ENCODE results near the gene CCDC112. TPM values are rescaled to one million over a fixed set of nuclear protein-coding genes. Genes with fewer than 3 reads are reported as not detected.

CCDC112 gene
- total and polyA plus RNA-seq, 9 of the 15 experiments (the other 6 are each of a cell fraction or from before 2014, with no cell fraction given) = 3.3 to 15.3 (median 7.4) TPM

DNA sequence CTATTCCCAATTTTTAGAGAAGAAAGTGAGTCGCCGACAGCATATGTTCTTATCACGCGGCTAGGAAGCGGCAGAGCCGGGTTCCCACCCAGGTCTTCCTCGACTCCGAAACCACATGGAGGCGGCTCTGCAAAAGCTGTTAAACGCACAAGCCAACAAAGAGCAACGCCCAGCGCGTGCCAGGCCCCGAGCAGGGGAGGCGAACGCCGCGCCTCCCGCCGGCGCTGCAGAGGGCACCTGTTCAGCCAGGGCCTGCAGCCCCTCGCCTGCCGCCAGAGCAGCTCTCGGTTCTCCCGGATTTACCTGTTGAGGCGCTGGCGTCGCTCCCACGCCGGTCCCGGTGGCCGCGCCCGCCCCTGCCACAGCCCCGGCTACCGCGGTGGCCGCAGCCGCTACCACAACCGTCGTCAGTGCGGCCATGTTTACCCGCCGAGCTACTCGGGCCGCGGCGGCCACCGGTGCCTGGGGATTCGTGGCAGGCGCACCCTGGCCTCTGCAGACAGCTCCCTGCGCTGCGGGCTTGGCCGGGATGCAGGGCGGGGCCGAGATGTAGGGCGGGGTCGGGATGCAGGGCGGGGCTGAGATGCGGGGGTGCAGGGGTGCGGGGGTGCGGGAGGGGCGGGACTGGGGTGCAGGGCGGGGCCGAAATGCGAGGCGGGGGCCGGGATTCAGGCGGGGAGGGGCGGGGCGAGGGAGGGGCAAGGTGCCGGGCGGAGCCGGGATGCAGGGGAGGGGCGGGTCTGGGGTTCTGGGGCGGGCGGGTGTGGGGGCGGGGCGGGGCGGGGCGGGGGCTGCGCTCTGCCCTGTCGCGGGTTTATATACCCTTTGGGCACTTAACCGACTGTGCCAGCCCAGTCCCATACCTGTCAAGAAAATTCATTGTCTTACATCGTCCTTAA lies at the start of gene CCDC112 (continued):
- TF ChIP-seq, protein P1, sequence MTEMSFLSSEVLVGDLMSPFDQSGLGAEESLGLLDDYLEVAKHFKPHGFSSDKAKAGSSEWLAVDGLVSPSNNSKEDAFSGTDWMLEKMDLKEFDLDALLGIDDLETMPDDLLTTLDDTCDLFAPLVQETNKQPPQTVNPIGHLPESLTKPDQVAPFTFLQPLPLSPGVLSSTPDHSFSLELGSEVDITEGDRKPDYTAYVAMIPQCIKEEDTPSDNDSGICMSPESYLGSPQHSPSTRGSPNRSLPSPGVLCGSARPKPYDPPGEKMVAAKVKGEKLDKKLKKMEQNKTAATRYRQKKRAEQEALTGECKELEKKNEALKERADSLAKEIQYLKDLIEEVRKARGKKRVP (CRISPR knock-in tag; IDR thresholded peaks at IDR 0.05) = no peak
- TF ChIP-seq ZNF445 (CRISPR knock-in tag; IDR thresholded peaks at IDR 0.05; ENCODE audit: low read depth) = no peak
- TF ChIP-seq ZNF57 (CRISPR knock-in tag; IDR thresholded peaks at IDR 0.05) = no peak
- TF ChIP-seq ZNF644 (tag; IDR thresholded peaks at IDR 0.05; ENCODE audit: low read depth) = no peak
- TF ChIP-seq RBM39 (optimal IDR thresholded peaks at IDR 0.05; ENCODE audit: low read depth, low read length) = no peak
- no peak for TF ChIP-seq KHSRP (IDR thresholded peaks at IDR 0.05)
- TF ChIP-seq TCF3 (CRISPR knock-in tag; IDR thresholded peaks at IDR 0.05) = no peak
- TF ChIP-seq ERF (CRISPR knock-in tag; IDR thresholded peaks at IDR 0.05) = 0 out of 2 replicates have a peak, but pooled peaks have one; percentile 20
- TF ChIP-seq SETDB1 (IDR thresholded peaks at IDR 0.05; ENCODE audit: low read length) = no peak
- TF ChIP-seq PHTF2 (CRISPR knock-in tag; IDR thresholded peaks at IDR 0.05) = no peak
- TF ChIP-seq GTF3C2 (IDR thresholded peaks at IDR 0.05; ENCODE audit: borderline replicate concordance, extremely low read depth, insufficient read length) = no peak
- no peak for TF ChIP-seq ZNF354B (CRISPR knock-in tag; IDR thresholded peaks at IDR 0.05)
- no peak for TF ChIP-seq ZBED1 (IDR thresholded peaks at IDR 0.05)
- TF ChIP-seq ZBTB26 (CRISPR knock-in tag; IDR thresholded peaks at IDR 0.05) = no peak
- TF ChIP-seq ZNF311 (CRISPR knock-in tag; IDR thresholded peaks at IDR 0.05) = no peak
- TF ChIP-seq EZH2 (IDR thresholded peaks at IDR 0.05; ENCODE audit: borderline replicate concordance, low read depth, low read length) = no peak
- no peak for TF ChIP-seq CHD4 (IDR thresholded peaks at IDR 0.05; ENCODE audit: insufficient read depth, insufficient replicate concordance, low read depth, low read length, poor library complexity, severe bottlenecking)
- no peak for TF ChIP-seq TEAD2 (tag; IDR thresholded peaks at IDR 0.05)
- TF ChIP-seq MXD1 (CRISPR knock-in tag; IDR thresholded peaks at IDR 0.05; ENCODE audit: borderline replicate concordance, poor library complexity, severe bottlenecking) = no peak
- 0 out of 4 replicates have a peak, but pooled peaks of 1 of the 2 experiments have one; percentile 64 for TF ChIP-seq TEAD1 (CRISPR knock-in tag; IDR thresholded peaks at IDR 0.05)
- no peak for TF ChIP-seq EHMT2 (IDR thresholded peaks at IDR 0.05)
- no peak for TF ChIP-seq ZNF766 (CRISPR knock-in tag; conservative IDR thresholded peaks at IDR 0.05)
- TF ChIP-seq ELF4 (CRISPR knock-in tag; IDR thresholded peaks at IDR 0.05) = no peak
- TF ChIP-seq FOS (IDR thresholded peaks at IDR 0.05; ENCODE audit: extremely low read depth, insufficient read length) = no peak

All from K562 (cell line).